Measurements from ENCODE around the gene RFX3.

Gene RFX3

GRCh38 chr9:3433066-3433465 lies 92.7 kb downstream of the RFX3 start:
- TF ChIP-seq CTCF (IDR thresholded peaks at IDR 0.05; ENCODE audit: insufficient read depth, low read length, missing control alignments), result no peak
- H3K4me3 ChIP-seq (ENCODE audit: low read depth, low read length), result no peak overlapping the region
- DNase-seq (ENCODE audit: low read depth, low spot score), result no peak
- ChIA-PET POLR2A (no interaction called here), CTCF (interaction anchor here (1.0 to 6.5 kb wide), 3 partner anchors 9 to 575 kb away, joined by 3 to 33 read pairs (median 4); no protein-coding TSS in a partner anchor)

- no peak overlapping the region for H3K4me3 ChIP-seq (ENCODE audit: low read depth, low read length)
- CTCF ChIA-PET, result interaction anchor here (1.1 to 6.5 kb wide), 2 partner anchors 10 to 191 kb away, joined by 4 to 33 read pairs; no protein-coding TSS in a partner anchor
- no peak for DNase-seq (ENCODE audit: low read depth, low spot score)
- POLR2A ChIA-PET, result no interaction called here
- TF ChIP-seq CTCF (IDR thresholded peaks at IDR 0.05; ENCODE audit: insufficient read depth, low read length, missing control alignments), result no peak
Measured at GRCh38 chr9:3431890-3432289, 93.9 kb downstream of the RFX3 start.

GRCh38 chr9:3419893-3420292 lies 105.9 kb downstream of the RFX3 start:
- ChIA-PET CTCF (interaction anchor here (0.7 kb wide), 1 partner anchor 21 kb away, joined by 3 read pairs; no protein-coding TSS in a partner anchor), POLR2A (no interaction called here)
- no peak for DNase-seq (ENCODE audit: low read depth, low spot score)
- no peak for TF ChIP-seq CTCF (IDR thresholded peaks at IDR 0.05; ENCODE audit: insufficient read depth, low read length, missing control alignments)
- H3K4me3 ChIP-seq (ENCODE audit: low read depth, low read length), result no peak overlapping the region

- no peak for DNase-seq (ENCODE audit: low read depth, low spot score)
- H3K4me3 ChIP-seq (ENCODE audit: low read depth, low read length), result no peak overlapping the region
- CTCF ChIA-PET, result no interaction called here
- POLR2A ChIA-PET, result no interaction called here
- no peak for TF ChIP-seq CTCF (IDR thresholded peaks at IDR 0.05; ENCODE audit: insufficient read depth, low read length, missing control alignments)
Measured at GRCh38 chr9:3415906-3416305, 109.9 kb downstream of the RFX3 start.

- TF ChIP-seq CTCF (IDR thresholded peaks at IDR 0.05; ENCODE audit: insufficient read depth, low read length, missing control alignments), result no peak
- no peak overlapping the region for H3K4me3 ChIP-seq (ENCODE audit: low read depth, low read length)
- POLR2A ChIA-PET, result no interaction called here
- CTCF ChIA-PET, result interaction anchor here (0.6 kb wide), 1 partner anchor 1571 kb away, joined by 3 read pairs; no protein-coding TSS in a partner anchor
- no peak for DNase-seq (ENCODE audit: low read depth, low spot score)
Measured at GRCh38 chr9:3413984-3414383, 111.8 kb downstream of the RFX3 start.

GRCh38 chr9:3410461-3410860 lies 115.3 kb downstream of the RFX3 start:
- ChIA-PET CTCF (interaction anchor here (1.3 to 1.8 kb wide), 2 partner anchors 31 to 553 kb away, joined by 3 to 8 read pairs; no protein-coding TSS in a partner anchor), POLR2A (no interaction called here)
- DNase-seq (ENCODE audit: low read depth, low spot score), result no peak
- H3K4me3 ChIP-seq (ENCODE audit: low read depth, low read length), result no peak overlapping the region
- TF ChIP-seq CTCF (IDR thresholded peaks at IDR 0.05; ENCODE audit: insufficient read depth, low read length, missing control alignments), result no peak
